Myocyte (in vitro differentiated cells): ENCODE results near the gene ZBTB18. TPM values are rescaled to one million over a fixed set of nuclear protein-coding genes. Genes with fewer than 3 reads are reported as not detected.
"Not testable (repeated sequence)": the region's sequence is repeated elsewhere in the genome, so short reads cannot be mapped to it uniquely, and the experiment has no call there.

Experiments
- DNase-seq: peaks from one replicate; pipeline ENCODE4 v3.0.0-alpha.2; 2012; ENCODE audit warnings: low read depth
- total RNA-seq: library from RNA; depleted of rRNA; stranded (reverse); fragments of >200 nt; gene quantifications from 2 replicates; pipeline ENCODE4 v1.2.3, GENCODE V29; 2014

ZBTB18 gene
- total RNA-seq, 1 donor from 2014 or later = 106 TPM

DNA sequence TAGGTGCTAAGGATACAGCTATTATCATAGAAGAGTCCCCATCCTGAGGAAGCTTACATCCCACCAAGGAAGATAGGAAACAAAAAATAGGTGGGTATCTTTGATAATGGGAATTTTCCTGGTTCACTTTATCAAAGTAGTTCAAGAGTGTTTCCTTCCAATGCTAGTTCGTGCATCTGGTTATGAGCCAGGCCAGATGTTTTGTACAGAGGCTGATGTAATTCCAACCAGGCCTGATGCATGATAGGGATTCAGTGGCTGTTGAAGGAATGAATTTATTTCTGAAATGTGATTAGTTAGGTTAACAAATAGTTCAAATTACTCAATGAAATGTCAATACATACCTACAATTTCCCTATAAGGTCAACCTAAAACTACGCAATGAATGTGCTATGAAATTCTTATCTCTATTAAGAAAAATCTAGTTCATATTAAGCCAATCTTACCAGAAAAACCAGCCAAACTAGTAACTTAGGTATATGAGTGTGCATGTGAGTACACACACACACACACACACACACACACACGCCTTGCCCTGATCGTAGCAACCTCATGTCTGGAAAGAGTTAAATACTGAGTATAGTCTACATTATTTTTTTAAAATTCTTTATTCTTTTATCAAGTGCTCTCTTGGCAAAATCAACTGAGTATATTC lies 9.5 kb upstream of the ZBTB18 start:
- DNase-seq = no peak

- no peak for DNase-seq
Observed at GRCh38 chr1:244042293-244042692, 8.8 kb upstream of the ZBTB18 start.

GRCh38 chr1:244044423-244044822 lies 6.7 kb upstream of the ZBTB18 start:
- no peak for DNase-seq

DNA sequence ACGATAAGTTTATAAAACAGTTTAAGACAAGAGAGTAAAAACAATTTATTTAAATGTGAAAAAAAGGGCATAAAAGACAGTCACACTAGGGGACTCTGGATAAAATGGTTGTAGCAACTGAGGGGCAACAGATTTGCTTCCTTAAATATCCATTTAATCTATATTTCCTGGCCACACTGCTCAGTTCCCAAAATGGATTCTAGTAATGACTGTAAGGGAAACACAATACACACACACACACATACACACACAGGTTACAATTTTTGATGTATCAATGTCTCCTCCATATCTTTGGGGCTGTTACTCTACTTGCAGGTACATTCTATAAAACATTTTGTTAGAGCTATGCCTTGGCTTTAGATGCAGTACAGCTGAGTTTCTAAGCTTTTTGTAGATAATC lies 4.8 kb upstream of the ZBTB18 start:
- DNase-seq = not testable (repeated sequence)

- peak; percentile 31 for DNase-seq
Observed at GRCh38 chr1:244046907-244047611, 4.0 kb upstream of the ZBTB18 start.

GRCh38 chr1:244047621-244048255 lies 3.3 kb upstream of the ZBTB18 start:
- DNase-seq = peak; percentile 64

DNA sequence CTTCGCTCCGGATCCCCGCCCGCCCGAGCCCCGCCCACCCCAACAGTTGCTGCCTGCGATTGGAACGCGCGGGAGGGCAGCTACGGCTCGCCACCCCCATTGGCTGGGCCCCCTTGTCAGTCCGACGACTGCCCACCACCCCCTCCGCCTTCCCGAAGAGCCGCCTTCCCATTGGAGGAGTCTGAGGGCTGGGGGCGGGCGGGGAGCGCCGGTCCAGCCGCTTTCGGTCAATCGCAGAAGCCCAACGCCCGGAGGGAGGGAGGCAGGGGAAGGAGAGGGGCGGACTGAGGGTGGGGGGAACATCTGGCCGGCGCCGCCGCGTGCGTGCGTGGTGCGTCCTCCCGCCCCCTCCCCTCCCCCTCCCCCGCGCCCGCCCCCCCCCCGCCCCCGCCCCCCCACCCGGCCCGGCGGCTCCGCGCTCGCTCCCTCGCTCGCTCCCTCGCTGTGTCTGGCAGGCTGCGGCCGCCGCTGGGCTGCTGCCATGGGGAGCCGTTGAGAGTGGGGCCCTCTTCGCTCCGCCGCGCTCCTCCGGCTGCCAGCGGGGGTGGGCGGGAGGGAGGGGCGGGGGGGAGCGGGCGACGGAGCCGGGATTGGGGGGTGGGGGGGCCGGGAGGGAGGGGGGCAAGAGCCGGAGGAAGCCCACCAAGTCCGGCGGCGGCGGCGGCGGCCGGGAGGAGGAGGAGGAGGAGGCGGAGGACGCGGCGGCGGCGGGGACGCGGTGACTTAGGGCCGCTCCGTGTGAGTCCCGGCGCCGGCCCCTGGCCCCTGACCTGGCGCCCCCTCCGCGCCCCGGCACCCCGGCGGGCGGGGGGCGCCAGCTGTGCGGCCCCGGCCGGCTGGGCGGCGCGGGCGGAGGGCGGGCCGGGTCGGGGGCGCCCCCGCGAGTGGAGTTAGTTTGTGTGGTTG lies 2.6 kb upstream of the ZBTB18 start:
- DNase-seq = peak; percentile 100

DNA sequence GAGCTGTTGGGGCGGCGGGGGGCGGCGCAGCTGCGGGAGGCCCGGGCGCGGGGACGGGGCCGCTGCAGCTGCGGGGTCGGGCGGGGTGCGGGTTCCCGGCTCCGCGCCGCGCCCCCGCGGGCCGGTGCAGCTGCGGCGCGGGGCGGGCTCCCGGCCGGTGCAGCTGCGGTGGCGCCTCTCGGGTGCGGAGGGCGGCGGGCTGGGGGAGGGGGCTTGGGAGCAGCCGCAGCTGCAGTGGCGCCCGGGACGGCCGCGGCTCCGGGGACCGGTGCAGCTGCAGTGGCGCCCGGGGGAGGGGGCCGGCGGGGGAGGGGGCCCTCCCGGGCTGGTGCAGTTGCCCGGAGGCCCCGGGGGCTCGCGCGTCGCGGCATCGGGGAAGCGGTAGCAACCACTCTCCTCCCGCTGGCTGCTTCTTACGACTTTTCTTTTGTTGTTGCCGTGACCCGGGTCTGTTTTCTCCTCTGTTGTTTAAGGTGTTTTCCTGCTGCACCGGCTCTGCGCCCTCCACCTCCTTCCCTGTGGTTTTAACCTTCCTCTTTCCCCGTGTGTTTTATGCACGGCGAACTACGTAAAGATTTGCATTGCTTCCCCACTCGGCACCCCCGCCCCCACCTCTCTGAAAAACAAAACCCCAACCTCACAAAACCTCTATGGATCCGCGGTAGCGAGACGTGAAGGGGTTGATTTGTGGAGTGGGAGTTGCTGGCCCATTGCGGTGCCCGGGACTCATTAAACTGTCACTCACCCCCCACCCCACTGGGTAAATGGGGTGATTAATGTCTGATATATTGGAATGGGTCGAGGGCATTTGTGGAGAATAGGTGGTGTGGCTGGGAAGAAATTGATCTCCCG lies 1.7 kb upstream of the ZBTB18 start:
- peak; percentile 64 for DNase-seq

GRCh38 chr1:244050014-244050834 lies 859 bp upstream of the ZBTB18 start:
- no peak for DNase-seq

- DNase-seq = peak; percentile 90
Observed at GRCh38 chr1:244052016-244052727, 1.1 kb downstream of the ZBTB18 start.

- DNase-seq = no peak
Observed at GRCh38 chr1:244052728-244053312, 1.7 kb downstream of the ZBTB18 start.

- DNase-seq = no peak
Observed at GRCh38 chr1:244053831-244054230, 2.7 kb downstream of the ZBTB18 start.

DNA sequence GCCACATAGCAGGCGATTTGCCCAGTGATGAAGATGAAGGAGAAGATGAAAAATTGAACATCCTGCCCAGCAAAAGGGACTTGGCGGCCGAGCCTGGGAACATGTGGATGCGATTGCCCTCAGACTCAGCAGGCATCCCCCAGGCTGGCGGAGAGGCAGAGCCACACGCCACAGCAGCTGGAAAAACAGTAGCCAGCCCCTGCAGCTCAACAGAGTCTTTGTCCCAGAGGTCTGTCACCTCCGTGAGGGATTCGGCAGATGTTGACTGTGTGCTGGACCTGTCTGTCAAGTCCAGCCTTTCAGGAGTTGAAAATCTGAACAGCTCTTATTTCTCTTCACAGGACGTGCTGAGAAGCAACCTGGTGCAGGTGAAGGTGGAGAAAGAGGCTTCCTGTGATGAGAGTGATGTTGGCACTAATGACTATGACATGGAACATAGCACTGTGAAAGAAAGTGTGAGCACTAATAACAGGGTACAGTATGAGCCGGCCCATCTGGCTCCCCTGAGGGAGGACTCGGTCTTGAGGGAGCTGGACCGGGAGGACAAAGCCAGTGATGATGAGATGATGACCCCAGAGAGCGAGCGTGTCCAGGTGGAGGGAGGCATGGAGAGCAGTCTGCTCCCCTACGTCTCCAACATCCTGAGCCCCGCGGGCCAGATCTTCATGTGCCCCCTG lies 3.3 kb downstream of the ZBTB18 start:
- no peak for DNase-seq

DNA sequence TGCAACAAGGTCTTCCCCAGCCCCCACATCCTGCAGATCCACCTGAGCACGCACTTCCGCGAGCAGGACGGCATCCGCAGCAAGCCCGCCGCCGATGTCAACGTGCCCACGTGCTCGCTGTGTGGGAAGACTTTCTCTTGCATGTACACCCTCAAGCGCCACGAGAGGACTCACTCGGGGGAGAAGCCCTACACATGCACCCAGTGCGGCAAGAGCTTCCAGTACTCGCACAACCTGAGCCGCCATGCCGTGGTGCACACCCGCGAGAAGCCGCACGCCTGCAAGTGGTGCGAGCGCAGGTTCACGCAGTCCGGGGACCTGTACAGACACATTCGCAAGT lies 3.8 kb downstream of the ZBTB18 start:
- DNase-seq = no peak

- no peak for DNase-seq
Observed at GRCh38 chr1:244056577-244056976, 5.5 kb downstream of the ZBTB18 start.

GRCh38 chr1:244057474-244058385 lies 6.6 kb downstream of the ZBTB18 start:
- DNase-seq = no peak

DNA sequence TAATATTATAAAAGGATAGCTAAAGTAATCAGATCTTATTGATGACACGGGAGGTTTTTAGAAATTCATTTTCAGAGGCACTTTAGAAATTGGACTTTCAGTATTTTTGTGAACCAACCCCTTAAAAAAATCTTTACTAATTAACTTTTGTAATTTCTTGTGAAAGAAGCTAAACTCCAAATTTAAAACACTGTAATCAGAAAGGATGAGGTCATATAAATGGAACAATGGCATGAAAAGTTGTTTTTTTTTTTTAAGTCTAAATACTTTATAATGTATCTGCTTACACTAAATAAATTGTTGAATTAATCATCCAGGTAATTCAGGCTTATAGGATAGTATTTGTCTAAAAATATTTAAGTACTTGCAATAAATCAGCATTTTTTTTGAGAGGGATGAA lies 9.0 kb downstream of the ZBTB18 start:
- DNase-seq = no peak
